Fibroblast of the conjunctiva (primary cell): Measurements from ENCODE around the gene OR1J4.
"Not testable (repeated sequence)": the region's sequence is repeated elsewhere in the genome, so short reads cannot be mapped to it uniquely, and the experiment has no call there.

Experiments used
- DNase-seq: peaks from one replicate; pipeline ENCODE4 v3.0.0-alpha.2; 2010; ENCODE audit warnings: low read depth

The OR1J4 gene

GRCh38 chr9:122518841-122519240 is at the start of gene OR1J4:
Gene OR1J4, plus strand, starts transcription at chr9:122519141. Its CDS starts 0 bp downstream, at chr9:122519141.
- no peak for DNase-seq

GRCh38 chr9:122474561-122474960 is 44.4 kb upstream of the OR1J4 start:
- DNase-seq = no peak

- DNase-seq = no peak
These were observed 43.2 kb upstream of the OR1J4 start for GRCh38 chr9:122475717-122476116.

- no peak for DNase-seq
These were observed 41.6 kb upstream of the OR1J4 start for GRCh38 chr9:122477346-122477745.

GRCh38 chr9:122477826-122478225 is 41.1 kb upstream of the OR1J4 start, which contains the start of gene OR1J1:
Gene OR1J1, minus strand, starts transcription at chr9:122477926. Its CDS starts 0 bp downstream, at chr9:122477926.
- DNase-seq = no peak

GRCh38 chr9:122479062-122479461 is 39.9 kb upstream of the OR1J4 start:
- DNase-seq = no peak

GRCh38 chr9:122498883-122499288 is 20.1 kb upstream of the OR1J4 start:
- peak; percentile 29 for DNase-seq

- no peak for DNase-seq
These were observed 12.0 kb upstream of the OR1J4 start for GRCh38 chr9:122506964-122507363.

GRCh38 chr9:122510502-122510901 is 8.4 kb upstream of the OR1J4 start, which contains the start of gene OR1J2:
Gene OR1J2, plus strand, starts transcription at chr9:122510802. Its CDS starts 0 bp downstream, at chr9:122510802.
- no peak for DNase-seq

- DNase-seq = no peak
These were observed 715 bp upstream of the OR1J4 start for GRCh38 chr9:122518226-122518625.

- DNase-seq = no peak
These were observed 435 bp downstream of the OR1J4 start for GRCh38 chr9:122519376-122519775.

GRCh38 chr9:122526602-122527001 is 7.7 kb downstream of the OR1J4 start:
- DNase-seq = no peak

GRCh38 chr9:122527193-122527592 is 8.3 kb downstream of the OR1J4 start, which contains the start of gene OR1N1:
Gene OR1N1, minus strand, starts transcription at chr9:122527293. Its CDS starts 0 bp downstream, at chr9:122527293.
- no peak for DNase-seq

GRCh38 chr9:122531157-122531556 is 12.2 kb downstream of the OR1J4 start:
- not testable (repeated sequence) for DNase-seq

- no peak for DNase-seq
These were observed 17.2 kb downstream of the OR1J4 start for GRCh38 chr9:122536134-122536533.

GRCh38 chr9:122537066-122537465 is 18.1 kb downstream of the OR1J4 start:
- DNase-seq = not testable (repeated sequence)

GRCh38 chr9:122538757-122539156 is 19.8 kb downstream of the OR1J4 start:
- DNase-seq = no peak

GRCh38 chr9:122546196-122546595 is 27.3 kb downstream of the OR1J4 start:
- DNase-seq = no peak

- no peak for DNase-seq
These were observed 32.4 kb downstream of the OR1J4 start for GRCh38 chr9:122551371-122551770.

- no peak for DNase-seq
These were observed 33.9 kb downstream of the OR1J4 start, which contains the start of gene OR1N2 for GRCh38 chr9:122552812-122553211. Gene OR1N2, plus strand, starts transcription at chr9:122553112. Its CDS starts 100 bp downstream, at chr9:122553212.

- DNase-seq = no peak
These were observed 42.5 kb downstream of the OR1J4 start for GRCh38 chr9:122561446-122561845.

GRCh38 chr9:122562134-122562760 is 43.3 kb downstream of the OR1J4 start:
- no peak for DNase-seq

- no peak for DNase-seq
These were observed 49.0 kb downstream of the OR1J4 start for GRCh38 chr9:122567901-122568300.
